Fibroblast of lung (primary cell): ENCODE measurements around the gene FAM110A. TPM values are rescaled to one million over a fixed set of nuclear protein-coding genes. Genes with fewer than 3 reads are reported as not detected.

ENCODE experiments used
- DNase-seq, 2 donors: peaks; one replicate each; pipeline versions ENCODE4 v3.0.0 to v3.0.0-alpha.2; 2010; ENCODE audit warnings: low read depth in 2 of 2
- H2AFZ ChIP-seq: 2 replicates; pipeline ENCODE4 v1.5.1; 2012; ENCODE audit warnings: low read length, control low read depth, inconsistent platforms
- H3K27ac ChIP-seq: 2 replicates; pipeline ENCODE4 v1.5.1; 2011; ENCODE audit warnings: low read length, control low read depth; ENCODE audit not compliant: insufficient read depth
- H3K27me3 ChIP-seq: 2 replicates; pipeline ENCODE4 v1.5.1; 2011; ENCODE audit warnings: mild to moderate bottlenecking, low read length; ENCODE audit not compliant: control insufficient read depth, insufficient read depth
- H3K36me3 ChIP-seq: 2 replicates; pipeline ENCODE4 v1.5.1; 2011; ENCODE audit warnings: low read length; ENCODE audit not compliant: control insufficient read depth, insufficient read depth
- H3K4me1 ChIP-seq: 2 replicates; pipeline ENCODE4 v1.5.1; 2011; ENCODE audit warnings: low read length; ENCODE audit not compliant: control insufficient read depth, insufficient read depth; ENCODE audit errors: extremely low read depth
- H3K4me2 ChIP-seq: 2 replicates; pipeline ENCODE4 v1.5.1; 2011; ENCODE audit warnings: low read length, control low read depth; ENCODE audit not compliant: insufficient read depth; ENCODE audit errors: extremely low read depth
- H3K4me3 ChIP-seq, 4 experiments: fragments of 200-600 bp in 1 of 4; sonication (generic) in 1 of 4; replicated peaks in 1 of 4; 2 replicates each; pipeline ENCODE4 v1.5.1; 2011 to 2016; ENCODE audit warnings: low read length in 4 of 4, low read depth in 3 of 4, mild to moderate bottlenecking in 3 of 4, control low read depth in 2 of 4, inconsistent platforms in 1 of 4, mixed read lengths in 1 of 4; ENCODE audit not compliant: insufficient read depth in 1 of 4; ENCODE audit errors: control extremely low read depth in 1 of 4
- H3K79me2 ChIP-seq: 2 replicates; pipeline ENCODE4 v1.5.1; 2012; ENCODE audit warnings: mild to moderate bottlenecking, low read length, inconsistent platforms; ENCODE audit not compliant: control insufficient read depth, insufficient read depth
- H3K9ac ChIP-seq: 2 replicates; pipeline ENCODE4 v1.5.1; 2011; ENCODE audit warnings: mild to moderate bottlenecking, low read length, control low read depth; ENCODE audit not compliant: insufficient read depth
- H3K9me3 ChIP-seq: 2 replicates; pipeline ENCODE4 v1.5.1; 2012; ENCODE audit warnings: low read depth, low read length; ENCODE audit not compliant: control insufficient read depth, insufficient read depth
- H4K20me1 ChIP-seq: 2 replicates; pipeline ENCODE4 v1.5.1; 2011; ENCODE audit warnings: low read length; ENCODE audit not compliant: control insufficient read depth, insufficient read depth; ENCODE audit errors: extremely low read depth
- CTCF ChIP-seq, 2 donors: IDR thresholded peaks in 1 of 2; conservative IDR thresholded peaks in 1 of 2; 1 replicate in 1 of 2; 2 replicates in 1 of 2; pipeline ENCODE4 v1.5.1; 2011 to 2012; ENCODE audit warnings: low read length in 2 of 2, control low read depth in 1 of 2, inconsistent platforms in 1 of 2, low read depth in 1 of 2, mild to moderate bottlenecking in 1 of 2
- EZH2 ChIP-seq: IDR thresholded peaks from 2 replicates; pipeline ENCODE4 v1.5.1; 2012; ENCODE audit warnings: low read length, control low read depth, mild to moderate bottlenecking; ENCODE audit errors: missing control alignments
- polyA plus RNA-seq, 2 donors: library from polyadenylated mRNA; depleted of rRNA in 1 of 2; stranded (reverse) in 1 of 2; unstranded in 1 of 2; fragments of >200 nt; gene quantifications; 2 replicates each; pipeline ENCODE4 v1.2.1, GENCODE V29; 2011 to 2012; ENCODE audit warnings: missing spikeins in 1 of 2
- total RNA-seq: library from RNA; depleted of rRNA; stranded (reverse); fragments of >200 nt; gene quantifications from 2 replicates; pipeline ENCODE4 v1.2.1, GENCODE V29; 2014

FAM110A gene
- total and polyA plus RNA-seq, 2 donors (not counting 1 experiment from before 2014, with no cell fraction given): 1.5 to 1.8 TPM

GRCh38 chr20:834151-834746 lies 734 bp downstream of the FAM110A start:
- peaks cover 2% of the 10 kb centered on the region for H3K4me1 ChIP-seq
- H3K27ac ChIP-seq: peak overlapping the region; percentile 90
- peak overlapping the region; percentile 98 for H3K4me2 ChIP-seq
- peak overlapping the region; percentile 54 for H2AFZ ChIP-seq
- peak overlapping the region; percentile 91 for H3K9ac ChIP-seq
- peak overlapping the region; percentile 62 to 95 (median 82) for H3K4me3 ChIP-seq
- H4K20me1 ChIP-seq: no peaks in the 10 kb centered on the region
- H3K36me3 ChIP-seq: no peaks in the 10 kb centered on the region
- no peak for DNase-seq
- H3K79me2 ChIP-seq: peaks cover 39% of the 10 kb centered on the region
- TF ChIP-seq EZH2 (no peak), CTCF (conservative IDR thresholded peaks at IDR 0.05 in 1 of 2, IDR thresholded peaks at IDR 0.05 in 1 of 2; ENCODE audit: low read depth in 1 of 2, low read length in 2 of 2) (no peak)
- H3K27me3 ChIP-seq: no peaks in the 10 kb centered on the region
- H3K9me3 ChIP-seq: no peaks in the 10 kb centered on the region

- Histone ChIP-seq H3K79me2 (peaks cover 48% of the 10 kb centered on the region), H3K9me3 (no peaks in the 10 kb centered on the region), H3K27me3 (no peaks in the 10 kb centered on the region), H3K4me2 (no peak overlapping the region), H2AFZ (no peak overlapping the region), H3K36me3 (no peaks in the 10 kb centered on the region), H3K9ac (no peak overlapping the region), H3K4me3 (no peak overlapping the region), H3K27ac (no peak overlapping the region), H3K4me1 (peaks cover 2% of the 10 kb centered on the region), H4K20me1 (no peaks in the 10 kb centered on the region)
- no peak for DNase-seq
- TF ChIP-seq EZH2 (no peak), CTCF (conservative IDR thresholded peaks at IDR 0.05 in 1 of 2, IDR thresholded peaks at IDR 0.05 in 1 of 2; ENCODE audit: low read depth in 1 of 2, low read length in 2 of 2) (no peak)
Measured at GRCh38 chr20:835608-836045, 2.1 kb downstream of the FAM110A start.

- Histone ChIP-seq H3K27ac (no peak overlapping the region), H3K9ac (no peak overlapping the region), H3K4me2 (no peak overlapping the region), H3K27me3 (no peaks in the 10 kb centered on the region), H4K20me1 (no peaks in the 10 kb centered on the region), H3K79me2 (peaks cover 52% of the 10 kb centered on the region), H3K36me3 (no peaks in the 10 kb centered on the region), H2AFZ (no peak overlapping the region), H3K4me1 (peaks cover 2% of the 10 kb centered on the region), H3K4me3 (no peak overlapping the region), H3K9me3 (no peaks in the 10 kb centered on the region)
- no peak for DNase-seq
- TF ChIP-seq CTCF (conservative IDR thresholded peaks at IDR 0.05 in 1 of 2, IDR thresholded peaks at IDR 0.05 in 1 of 2; ENCODE audit: low read depth in 1 of 2, low read length in 2 of 2) (no peak), EZH2 (no peak)
Measured at GRCh38 chr20:836190-836589, 2.7 kb downstream of the FAM110A start.
